PFSK-1 (cell line): ENCODE data around the gene MAFF.

Experiments
- FOXP2 ChIP-seq: optimal IDR thresholded peaks from 2 replicates; pipeline ENCODE3; 2011; ENCODE audit warnings: borderline replicate concordance, control low read depth, inconsistent platforms; ENCODE audit not compliant: insufficient read depth; ENCODE audit errors: extremely low read length, extremely low read depth
- POLR2AphosphoS5 ChIP-seq: IDR thresholded peaks from 2 replicates; pipeline ENCODE4 v1.6.1; 2012; ENCODE audit warnings: low read depth, mild to moderate bottlenecking, control low read depth, low read length, moderate library complexity
- REST ChIP-seq, 2 experiments: IDR thresholded peaks; 2 replicates each; pipeline versions ENCODE4 v1.6.1 to v1.8.0; 2011 to 2012; ENCODE audit warnings: low read depth in 2 of 2, low read length in 2 of 2, control low read depth in 1 of 2, inconsistent platforms in 1 of 2, mild to moderate bottlenecking in 1 of 2, moderate library complexity in 1 of 2; ENCODE audit not compliant: insufficient read depth in 1 of 2
- SIN3A ChIP-seq: IDR thresholded peaks from 2 replicates; pipeline ENCODE4 v1.6.1; 2012; ENCODE audit warnings: mild to moderate bottlenecking, low read length, moderate library complexity, borderline replicate concordance; ENCODE audit not compliant: insufficient read depth
- TAF1 ChIP-seq: IDR thresholded peaks from 2 replicates; pipeline ENCODE4 v1.6.1; 2012; ENCODE audit warnings: low read length, control low read depth, borderline replicate concordance; ENCODE audit not compliant: insufficient read depth

The MAFF gene

DNA sequence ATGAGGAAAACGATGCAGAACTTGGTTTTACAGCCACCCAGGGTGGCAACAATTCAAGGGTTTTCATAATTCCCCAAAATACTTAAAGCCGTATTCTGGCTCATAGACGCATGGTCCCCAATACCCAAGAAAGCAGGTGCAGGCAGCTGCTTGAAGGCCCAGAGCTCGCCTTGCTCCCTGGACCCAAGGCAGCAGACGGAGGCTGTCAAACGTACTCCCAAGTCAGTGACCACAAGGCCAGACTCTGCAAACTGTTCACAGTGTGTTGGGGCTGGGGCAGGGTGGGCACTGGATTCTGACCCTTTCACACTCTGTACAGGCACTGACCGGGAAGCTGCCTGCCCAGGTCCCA, 49.5 kb downstream of the MAFF start:
- TF ChIP-seq TAF1: no peak
- TF ChIP-seq REST (IDR thresholded peaks at IDR 0.05; ENCODE audit: insufficient read depth in 1 of 2, low read depth in 2 of 2, low read length in 2 of 2): no peak
- no peak for TF ChIP-seq SIN3A
- TF ChIP-seq POLR2AphosphoS5: no peak
- TF ChIP-seq FOXP2: no peak

DNA sequence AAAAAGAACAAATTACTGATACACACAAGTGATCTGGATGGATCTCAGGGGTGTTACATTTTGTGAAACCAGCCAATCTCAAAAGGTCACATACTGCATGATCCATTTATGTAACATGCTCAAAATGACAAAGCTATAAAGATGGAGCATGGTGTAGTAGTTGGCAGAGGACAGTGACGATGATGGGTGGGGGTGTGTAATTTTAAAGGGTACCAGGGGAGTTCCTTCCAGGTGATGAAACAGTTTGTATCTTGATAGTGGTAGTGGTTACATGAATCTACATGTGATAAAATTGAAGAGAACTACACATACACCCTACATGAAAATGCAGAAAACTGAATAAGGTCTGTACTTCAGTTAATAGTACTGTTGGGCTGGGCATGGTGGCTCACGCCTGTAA, 53.9 kb downstream of the MAFF start:
- TF ChIP-seq FOXP2 (no peak), REST (IDR thresholded peaks at IDR 0.05; ENCODE audit: insufficient read depth in 1 of 2, low read depth in 2 of 2, low read length in 2 of 2) (no peak)

GRCh38 chr22:38257181-38257580, 55.4 kb downstream of the MAFF start:
- TF ChIP-seq TAF1: no peak
- no peak for TF ChIP-seq REST (IDR thresholded peaks at IDR 0.05; ENCODE audit: insufficient read depth in 1 of 2, low read depth in 2 of 2, low read length in 2 of 2)
- no peak for TF ChIP-seq POLR2AphosphoS5
- no peak for TF ChIP-seq SIN3A
- TF ChIP-seq FOXP2: no peak

DNA sequence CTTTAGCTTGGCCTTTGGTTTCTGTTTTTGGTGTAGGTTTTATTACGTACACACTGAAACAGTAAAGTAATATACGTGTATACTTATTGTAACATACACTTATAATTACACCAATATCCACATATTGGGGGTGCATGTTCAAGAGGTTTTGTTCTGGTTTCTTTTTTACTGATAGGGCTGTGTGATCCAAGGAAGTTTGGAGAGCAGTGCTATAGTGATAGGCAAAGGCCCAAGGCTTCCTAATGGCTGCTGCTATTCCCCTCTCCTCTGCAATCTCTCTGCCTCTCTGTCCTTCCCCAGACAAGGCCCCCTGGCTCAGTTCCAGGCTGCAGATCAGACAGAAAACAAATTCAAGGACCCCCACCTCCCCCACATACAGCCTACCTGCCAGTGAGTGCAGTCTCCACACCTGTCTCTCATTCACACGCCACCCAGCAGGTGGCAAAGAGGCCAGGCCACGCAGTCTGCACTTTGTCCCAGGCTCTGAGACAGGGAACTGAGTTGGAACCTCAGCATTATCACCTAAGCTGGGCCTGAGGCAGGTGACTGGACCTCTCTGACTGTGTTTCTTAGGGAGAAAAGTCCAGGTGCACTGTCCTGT, 56.0 kb downstream of the MAFF start:
- TF ChIP-seq FOXP2 (no peak), SIN3A (no peak), POLR2AphosphoS5 (no peak), TAF1 (no peak), REST (IDR thresholded peaks at IDR 0.05; ENCODE audit: insufficient read depth in 1 of 2, low read depth in 2 of 2, low read length in 2 of 2) (no peak)

GRCh38 chr22:38258895-38259294, 57.1 kb downstream of the MAFF start:
- TF ChIP-seq REST (IDR thresholded peaks at IDR 0.05; ENCODE audit: insufficient read depth in 1 of 2, low read depth in 2 of 2, low read length in 2 of 2) (no peak), SIN3A (no peak), FOXP2 (no peak), POLR2AphosphoS5 (no peak), TAF1 (no peak)
